GM12878 (cell line): Measurements from ENCODE around the gene ARGLU1. TPM values are rescaled to one million over a fixed set of nuclear protein-coding genes. Genes with fewer than 3 reads are reported as not detected.

ENCODE experiments used
- ATAC-seq: fragments of 200-7000 bp; cut with Tn5 transposase; 3 replicates; pipeline ENCODE4 v1.9.1; 2020; ENCODE audit warnings: mild to moderate bottlenecking, moderate library complexity
- BruUV-seq: library from RNA; stranded (reverse); fragments of 400-500 nt; replicated peaks from 2 replicates; lab custom pipeline; 2021; lab: Mats Ljungman, UMichigan
- CTCF ChIA-PET: fragments of 300-600 bp; sonication (Branson Sonifier 250); formaldehyde crosslinking; extraction: SDS; loops from one replicate; lab custom pipeline; 2021; ENCODE audit warnings: inconsistent platforms; lab: Yijun Ruan, JAX
- POLR2A ChIA-PET: fragments of 350-600 bp; formaldehyde crosslinking; extraction: SDS; loops from one replicate; lab custom pipeline; 2021; ENCODE audit warnings: inconsistent platforms; lab: Charles Lee
- RAD21 ChIA-PET: fragments of 300-600 bp; sonication (Branson Sonifier 250); formaldehyde crosslinking; loops from one replicate; lab custom pipeline; 2023; ENCODE audit warnings: antibody characterized with exemption; ENCODE audit not compliant: unreplicated experiment; lab: Charles Lee
- SMC1A ChIA-PET: fragments of 300-600 bp; sonication (Branson Sonifier 250); formaldehyde crosslinking; loops from one replicate; lab custom pipeline; 2023; ENCODE audit not compliant: unreplicated experiment, uncharacterized antibody; lab: Charles Lee
- DNase-seq: peaks from one replicate; pipeline ENCODE4 v3.0.0-alpha.2; 2011; ENCODE audit warnings: low read depth, low spot score
- FAIRE-seq: peaks from 3 replicates; lab custom pipeline; 2011; peaks lifted over from hg19 to GRCh38; lab: Jason Lieb, UNC
- H2AFZ ChIP-seq: 2 replicates; pipeline ENCODE4 v1.6.0; 2011; ENCODE audit warnings: low read depth, low read length, control low read depth; ENCODE audit not compliant: control insufficient read depth
- H3K27ac ChIP-seq: 2 replicates; pipeline ENCODE4 v1.5.1; 2011; ENCODE audit warnings: control low read depth; ENCODE audit not compliant: control insufficient read depth, insufficient read depth
- H3K27me3 ChIP-seq, 2 experiments: replicated peaks in 1 of 2; 2 replicates each; pipeline versions ENCODE4 v1.6.0 to v1.6.1; 2011; ENCODE audit warnings: low read length in 1 of 2; ENCODE audit not compliant: control insufficient read depth in 2 of 2, insufficient read depth in 2 of 2
- H3K36me3 ChIP-seq, 2 experiments: 2 replicates each; pipeline ENCODE4 v1.5.1; 2011; ENCODE audit warnings: low read length in 1 of 2; ENCODE audit not compliant: control insufficient read depth in 2 of 2, insufficient read depth in 2 of 2
- H3K4me1 ChIP-seq: 2 replicates; pipeline ENCODE4 v1.6.1; 2011; ENCODE audit warnings: mild to moderate bottlenecking, low read length, moderate library complexity, mixed read lengths; ENCODE audit not compliant: control insufficient read depth, insufficient read depth
- H3K4me2 ChIP-seq: 2 replicates; pipeline ENCODE4 v1.6.0; 2011; ENCODE audit warnings: control low read depth; ENCODE audit not compliant: control insufficient read depth, insufficient read depth
- H3K4me3 ChIP-seq: fragments of 200-600 bp; sonication (generic); 2 replicates; pipeline ENCODE4 v1.5.1; 2016
- H3K79me2 ChIP-seq: 2 replicates; pipeline ENCODE4 v1.6.0; 2011; ENCODE audit warnings: low read length; ENCODE audit not compliant: control insufficient read depth, insufficient read depth
- H3K9ac ChIP-seq: 2 replicates; pipeline ENCODE4 v1.8.0; 2011; ENCODE audit warnings: low read length, control low read depth, mixed read lengths; ENCODE audit not compliant: control insufficient read depth, insufficient read depth
- H3K9me3 ChIP-seq: replicated peaks from 3 replicates; pipeline ENCODE4 v1.5.1; 2011; ENCODE audit warnings: mild to moderate bottlenecking, low read length; ENCODE audit not compliant: control insufficient read depth, insufficient read depth
- H4K20me1 ChIP-seq: 2 replicates; pipeline ENCODE4 v1.6.0; 2011; ENCODE audit not compliant: control insufficient read depth, insufficient read depth
- EGR1 ChIP-seq, 2 experiments: IDR thresholded peaks; 1 replicate in 1 of 2; 2 replicates in 1 of 2; pipeline ENCODE4 v1.6.1; 2011 to 2012; ENCODE audit warnings: low read depth in 2 of 2, low read length in 2 of 2, borderline replicate concordance in 1 of 2, mild to moderate bottlenecking in 1 of 2, moderate library complexity in 1 of 2
- IKZF2 ChIP-seq, 2 experiments: fragments of 450-650 bp; IDR thresholded peaks; 2 replicates each; pipeline ENCODE4 v1.6.1; 2017; ENCODE audit warnings: mild to moderate bottlenecking in 2 of 2, moderate library complexity in 2 of 2
- JUND ChIP-seq: IDR thresholded peaks from 2 replicates; pipeline ENCODE4 v1.6.1; 2012; ENCODE audit warnings: low read depth, mild to moderate bottlenecking, low read length, improper control_type of control experiment, moderate library complexity
- MEF2B ChIP-seq: fragments of 450-650 bp; IDR thresholded peaks from 2 replicates; pipeline ENCODE4 v1.6.1; 2018; ENCODE audit warnings: mild to moderate bottlenecking, moderate library complexity; ENCODE audit not compliant: partially characterized antibody, poor library complexity, severe bottlenecking
- NR2C2 ChIP-seq: IDR thresholded peaks from 2 replicates; pipeline ENCODE4 v1.6.1; 2011; ENCODE audit warnings: borderline replicate concordance, low read depth; ENCODE audit not compliant: control insufficient read depth, insufficient read length
- PML ChIP-seq: IDR thresholded peaks from 2 replicates; pipeline ENCODE4 v1.6.1; 2012; ENCODE audit warnings: low read length, inconsistent platforms
- RAD21 ChIP-seq: IDR thresholded peaks from 2 replicates; pipeline ENCODE4 v1.6.1; 2011; ENCODE audit warnings: mild to moderate bottlenecking, low read depth, low read length, moderate library complexity; ENCODE audit not compliant: insufficient read depth
- SUPT20H ChIP-seq: IDR thresholded peaks from 2 replicates; pipeline ENCODE4 v1.6.1; 2011; ENCODE audit warnings: low read depth, mild to moderate bottlenecking, low read length, moderate library complexity, borderline replicate concordance; ENCODE audit not compliant: control insufficient read depth
- ZBTB11 ChIP-seq: fragments of 450-650 bp; formaldehyde crosslinking; IDR thresholded peaks from 2 replicates; pipeline ENCODE4 v1.5.0; 2022; ENCODE audit warnings: mild to moderate bottlenecking, missing genetic modification characterization
- WGBS: methylation state at CpG from one replicate; pipeline ENCODE4 v1.1.6; 2016; ENCODE audit warnings: low lambda C conversion rate; ENCODE audit not compliant: insufficient replicate concordance, insufficient coverage; ENCODE audit errors: missing lambda C conversion rate; 5-methylcytosine and 5-hydroxymethylcytosine counted together
- in situ Hi-C: fragments of 300-500 bp; cut with MboI; formaldehyde crosslinking; loops from 9 replicates; pipeline ENCODE4 v1.14.3; 2018; ENCODE audit warnings: mixed read lengths
- intact Hi-C: fragments of 100-400 bp; cut with micrococcal nuclease; formaldehyde crosslinking; loops from one replicate; pipeline ENCODE4 v1.14.2; 2022; ENCODE audit not compliant: unreplicated experiment
- polyA plus RNA-seq, 11 experiments: library from polyadenylated mRNA; depleted of rRNA in 4 of 11; unstranded in 6 of 11; stranded (reverse) in 5 of 11; fragments of >200 nt; fragmentation: Nextera tagmentation in 4 of 11; fragmentation: Illumina TruSeq in 1 of 11; extraction: Ambion mirVana in 4 of 11; extraction: Trizol in 1 of 11; gene quantifications; 1 replicate in 1 of 11; 2 replicates in 10 of 11; pipeline versions ENCODE4 v1.2.1 to v1.2.3, GENCODE V29; 2011 to 2016; ENCODE audit warnings: inconsistent platforms in 2 of 11, missing spikeins in 2 of 11, low read depth in 1 of 11
- total RNA-seq, 4 experiments: library from RNA; depleted of rRNA in 3 of 4; stranded (reverse); fragments of >200 nt in 3 of 4; fragmentation: Illumina TruSeq in 1 of 4; extraction: Trizol in 1 of 4; gene quantifications; 2 replicates each; pipeline versions ENCODE4 v1.2.1 to v1.2.3, GENCODE V29; 2013 to 2021

The ARGLU1 gene
- total and polyA plus RNA-seq, 10 of the 15 experiments (the other 5 are each of a cell fraction or from before 2014, with no cell fraction given), result 47.1 to 197 (median 98.3) TPM

DNA sequence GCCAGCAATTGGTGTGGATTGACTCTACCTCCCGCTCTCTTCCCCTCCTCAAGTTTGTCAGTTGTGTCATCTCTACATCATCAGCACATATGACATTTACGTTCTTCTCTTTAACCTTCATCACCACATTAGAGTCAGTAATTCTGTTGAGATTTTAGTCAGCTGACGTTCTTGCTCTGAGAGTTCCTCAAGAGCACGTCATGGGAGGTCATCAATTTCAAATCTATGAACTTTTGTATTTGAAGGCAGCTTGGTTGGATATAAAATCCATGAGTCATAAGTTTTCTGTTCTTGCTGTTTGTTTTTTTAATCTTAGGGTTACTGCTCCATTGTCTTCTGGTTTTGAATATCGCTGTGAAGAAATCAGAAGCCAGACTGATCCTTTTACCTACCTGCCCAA lies 21.8 kb upstream of the ARGLU1 start:
- no peak overlapping the region for H2AFZ ChIP-seq
- FAIRE-seq (no peak), ATAC-seq (no peak), DNase-seq (no peak)
- WGBS, result 45% methylated on average over 5 of the region's 5 CpGs
- no TSS peak for BruUV-seq
- H4K20me1 ChIP-seq, result no peaks in the 10 kb centered on the region
- in situ Hi-C loops (no loop called here), intact Hi-C loops (no loop called here)
- no peak overlapping the region for H3K4me3 ChIP-seq
- H3K4me2 ChIP-seq, result no peak overlapping the region
- H3K4me1 ChIP-seq, result no peaks in the 10 kb centered on the region
- POLR2A ChIA-PET, result no interaction called here
- SMC1A ChIA-PET, result no interaction called here
- TF ChIP-seq MEF2B, result no peak
- no peak for TF ChIP-seq PML
- no peak for TF ChIP-seq RAD21
- TF ChIP-seq IKZF2 (IDR thresholded peaks at IDR 0.05), result no peak
- no peak for TF ChIP-seq SUPT20H
- TF ChIP-seq JUND, result no peak
- no peak for TF ChIP-seq ZBTB11
- no peak for TF ChIP-seq EGR1 (IDR thresholded peaks at IDR 0.05; ENCODE audit: borderline replicate concordance in 1 of 2, low read depth in 2 of 2, low read length in 2 of 2)
- TF ChIP-seq NR2C2, result no peak
- H3K36me3 ChIP-seq, result no peaks in the 10 kb centered on the region
- no peak overlapping the region for H3K27ac ChIP-seq
- RAD21 ChIA-PET, result no interaction called here
- H3K79me2 ChIP-seq, result no peaks in the 10 kb centered on the region
- H3K27me3 ChIP-seq, result no peaks in the 10 kb centered on the region
- peaks cover 2% of the 10 kb centered on the region; the same call in 2 of the 3 replicates for H3K9me3 ChIP-seq
- no peak overlapping the region for H3K9ac ChIP-seq
- CTCF ChIA-PET, result interaction anchor here (1.2 kb wide), 1 partner anchor 10 kb away, joined by 3 read pairs; no protein-coding TSS in a partner anchor
